ENCODE results near the gene CHADL.
"Not testable (repeated sequence)": the region's sequence is repeated elsewhere in the genome, so short reads cannot be mapped to it uniquely, and the experiment has no call there.

CHADL gene

DNA sequence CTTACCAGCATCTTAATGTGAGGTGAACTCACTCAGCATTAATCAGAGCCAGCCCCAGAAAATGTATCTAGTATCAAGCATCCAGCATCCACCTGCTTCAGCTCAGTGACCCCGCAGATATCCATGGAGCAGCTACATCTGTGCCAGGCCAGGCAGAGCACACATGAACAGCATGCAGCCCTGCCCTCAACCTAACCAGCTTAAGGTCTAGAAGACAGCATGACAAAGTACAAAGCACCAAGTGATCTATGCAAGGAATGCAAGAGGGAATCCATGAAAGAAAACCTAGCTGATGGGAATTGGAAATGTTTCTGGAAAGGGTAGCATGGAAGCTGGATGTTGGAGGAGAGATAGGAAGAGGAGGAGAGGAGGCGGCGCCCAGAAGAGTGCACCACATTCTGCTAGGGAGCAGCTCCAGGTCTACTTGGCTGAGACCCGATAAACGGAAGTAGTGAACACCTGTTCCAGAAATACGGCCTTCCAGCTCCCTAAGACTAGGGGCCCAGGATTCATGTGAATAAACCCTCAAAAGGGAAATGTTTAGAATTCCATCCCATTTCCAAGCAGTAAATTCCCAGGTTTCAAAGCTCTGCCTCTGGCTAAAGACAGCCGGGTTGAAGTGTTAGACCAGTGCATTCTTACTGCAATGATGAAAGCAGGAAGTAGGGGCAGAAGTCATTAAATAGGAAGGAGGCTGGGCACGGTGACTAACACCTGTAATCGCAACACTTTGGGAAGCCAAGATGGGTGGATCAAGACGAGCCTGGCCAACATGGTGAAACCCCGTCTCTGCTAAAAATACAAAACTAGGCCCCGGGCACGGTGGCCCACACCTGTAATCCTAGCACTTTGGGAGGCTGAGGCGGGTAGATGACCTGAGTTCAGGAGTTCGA lies 59.1 kb downstream of the CHADL start:
- TF ChIP-seq, protein P1, sequence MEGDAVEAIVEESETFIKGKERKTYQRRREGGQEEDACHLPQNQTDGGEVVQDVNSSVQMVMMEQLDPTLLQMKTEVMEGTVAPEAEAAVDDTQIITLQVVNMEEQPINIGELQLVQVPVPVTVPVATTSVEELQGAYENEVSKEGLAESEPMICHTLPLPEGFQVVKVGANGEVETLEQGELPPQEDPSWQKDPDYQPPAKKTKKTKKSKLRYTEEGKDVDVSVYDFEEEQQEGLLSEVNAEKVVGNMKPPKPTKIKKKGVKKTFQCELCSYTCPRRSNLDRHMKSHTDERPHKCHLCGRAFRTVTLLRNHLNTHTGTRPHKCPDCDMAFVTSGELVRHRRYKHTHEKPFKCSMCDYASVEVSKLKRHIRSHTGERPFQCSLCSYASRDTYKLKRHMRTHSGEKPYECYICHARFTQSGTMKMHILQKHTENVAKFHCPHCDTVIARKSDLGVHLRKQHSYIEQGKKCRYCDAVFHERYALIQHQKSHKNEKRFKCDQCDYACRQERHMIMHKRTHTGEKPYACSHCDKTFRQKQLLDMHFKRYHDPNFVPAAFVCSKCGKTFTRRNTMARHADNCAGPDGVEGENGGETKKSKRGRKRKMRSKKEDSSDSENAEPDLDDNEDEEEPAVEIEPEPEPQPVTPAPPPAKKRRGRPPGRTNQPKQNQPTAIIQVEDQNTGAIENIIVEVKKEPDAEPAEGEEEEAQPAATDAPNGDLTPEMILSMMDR (IDR thresholded peaks at IDR 0.05; ENCODE audit: low read depth, low read length) = no peak
- DNase-seq (ENCODE audit: extremely low read depth, low read depth) = no peak

DNA sequence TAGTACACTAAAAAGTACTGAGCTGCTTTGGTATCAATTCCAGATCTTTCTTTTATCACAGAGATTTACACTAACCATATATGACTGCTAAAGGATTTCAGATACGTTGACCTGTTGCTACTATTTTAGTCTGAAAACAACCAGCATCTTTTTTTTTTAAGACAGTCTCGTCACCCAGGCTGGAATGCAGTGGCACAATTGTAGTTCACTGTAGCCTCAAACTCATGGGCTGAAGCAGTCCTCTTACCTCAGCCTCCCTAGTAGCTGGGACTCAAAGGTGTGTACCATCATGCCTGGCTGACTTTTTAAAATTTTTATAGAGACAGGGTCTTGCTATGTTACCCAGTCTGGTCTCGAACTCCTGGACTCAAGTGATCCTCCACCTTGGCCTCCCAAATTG lies 59.8 kb downstream of the CHADL start:
- TF ChIP-seq, protein P1 (IDR thresholded peaks at IDR 0.05; ENCODE audit: low read depth, low read length) = no peak
- no peak for DNase-seq (ENCODE audit: extremely low read depth, low read depth)

DNA sequence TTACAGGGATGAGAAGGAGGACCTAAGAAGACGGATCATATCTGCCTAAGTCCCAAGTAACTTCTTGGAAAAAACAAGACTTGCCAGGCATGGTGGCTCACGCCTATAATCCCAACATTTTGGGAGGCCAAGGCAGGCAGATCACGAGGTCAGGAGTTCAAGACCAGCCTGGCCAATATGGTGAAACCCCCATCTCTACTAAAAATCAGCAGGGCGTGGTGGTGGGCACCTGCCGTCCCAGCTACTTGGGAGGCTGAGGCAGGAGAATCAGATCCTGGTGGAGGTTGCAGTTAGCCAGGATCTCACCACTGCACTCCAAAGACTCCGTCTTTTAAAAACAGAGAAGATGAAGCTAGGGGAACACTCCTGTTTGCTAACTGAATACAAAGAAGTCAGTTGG lies 60.4 kb downstream of the CHADL start:
- DNase-seq (ENCODE audit: extremely low read depth, low read depth) = not testable (repeated sequence)
